Type B pancreatic cell (in vitro differentiated cells): ENCODE data around the gene PLPP3. TPM values are rescaled to one million over a fixed set of nuclear protein-coding genes. Genes with fewer than 3 reads are reported as not detected.

Source experiments
- DNase-seq: peaks from one replicate; pipeline ENCODE4 v3.0.0; 2021; ENCODE audit warnings: mixed read lengths; ENCODE audit not compliant: unreplicated experiment; ENCODE audit errors: extremely low spot score
- H3K27ac Mint-ChIP-seq: 2 replicates; pipeline ENCODE4 v1.8.0; 2021; ENCODE audit warnings: mild to moderate bottlenecking, mixed read lengths
- H3K27me3 Mint-ChIP-seq: 2 replicates; pipeline ENCODE4 v1.8.0; 2021; ENCODE audit warnings: mixed read lengths
- H3K36me3 Mint-ChIP-seq: 2 replicates; pipeline ENCODE4 v1.8.0; 2021; ENCODE audit warnings: mixed read lengths
- H3K4me1 Mint-ChIP-seq: one replicate; pipeline ENCODE4 v1.8.0; 2021; ENCODE audit warnings: mixed read lengths; ENCODE audit not compliant: unreplicated experiment
- H3K4me3 Mint-ChIP-seq: 2 replicates; pipeline ENCODE4 v1.8.0; 2021; ENCODE audit warnings: mild to moderate bottlenecking, mixed read lengths
- H3K9me3 Mint-ChIP-seq: 2 replicates; pipeline ENCODE4 v1.8.0; 2021; ENCODE audit warnings: mixed read lengths
- CTCF ChIP-seq: fragments of 200-600 bp; sonication (generic); conservative IDR thresholded peaks from 2 replicates; pipeline ENCODE4 v1.5.0; 2021; ENCODE audit warnings: antibody characterized with exemption, mild to moderate bottlenecking
- total RNA-seq: library from RNA; stranded (reverse); gene quantifications from 2 replicates; pipeline ENCODE4 v1.2.1, GENCODE V29; 2021; ENCODE audit warnings: low replicate concordance

The PLPP3 gene
- total RNA-seq, 1 donor from 2014 or later = 79.0 TPM

- H3K9me3 Mint-ChIP-seq = no peaks in the 10 kb centered on the region
- no peak overlapping the region for H3K27ac Mint-ChIP-seq
- H3K4me3 Mint-ChIP-seq = no peak overlapping the region
- no peaks in the 10 kb centered on the region for H3K27me3 Mint-ChIP-seq
- peaks cover 24% of the 10 kb centered on the region for H3K36me3 Mint-ChIP-seq
- TF ChIP-seq CTCF = no peak
- H3K4me1 Mint-ChIP-seq = peaks cover 59% of the 10 kb centered on the region
- DNase-seq = no peak
Observed at GRCh38 chr1:56529801-56530200, 49.6 kb downstream of the PLPP3 start.

GRCh38 chr1:56527548-56528302 is 51.6 kb downstream of the PLPP3 start:
- DNase-seq = no peak
- H3K4me3 Mint-ChIP-seq = peak overlapping the region; percentile 61
- H3K27me3 Mint-ChIP-seq = no peaks in the 10 kb centered on the region
- TF ChIP-seq CTCF = no peak
- no peaks in the 10 kb centered on the region for H3K9me3 Mint-ChIP-seq
- peaks cover 51% of the 10 kb centered on the region for H3K4me1 Mint-ChIP-seq
- peaks cover 25% of the 10 kb centered on the region for H3K36me3 Mint-ChIP-seq
- H3K27ac Mint-ChIP-seq = peak overlapping the region; percentile 35

- no peak for DNase-seq
- no peaks in the 10 kb centered on the region for H3K27me3 Mint-ChIP-seq
- no peak for TF ChIP-seq CTCF
- H3K4me3 Mint-ChIP-seq = no peak overlapping the region
- H3K4me1 Mint-ChIP-seq = peaks cover 59% of the 10 kb centered on the region
- H3K9me3 Mint-ChIP-seq = no peaks in the 10 kb centered on the region
- H3K27ac Mint-ChIP-seq = peak overlapping the region; percentile 9
- H3K36me3 Mint-ChIP-seq = peaks cover 33% of the 10 kb centered on the region
Observed at GRCh38 chr1:56526571-56527174, 52.7 kb downstream of the PLPP3 start.

GRCh38 chr1:56525489-56526041 is 53.8 kb downstream of the PLPP3 start:
- H3K36me3 Mint-ChIP-seq = peaks cover 40% of the 10 kb centered on the region
- H3K9me3 Mint-ChIP-seq = no peaks in the 10 kb centered on the region
- no peak for DNase-seq
- no peaks in the 10 kb centered on the region for H3K27me3 Mint-ChIP-seq
- H3K27ac Mint-ChIP-seq = no peak overlapping the region
- peaks cover 66% of the 10 kb centered on the region for H3K4me1 Mint-ChIP-seq
- no peak for TF ChIP-seq CTCF
- H3K4me3 Mint-ChIP-seq = no peak overlapping the region

- TF ChIP-seq CTCF = no peak
- Mint-ChIP-seq H3K9me3 (no peaks in the 10 kb centered on the region), H3K4me1 (peaks cover 62% of the 10 kb centered on the region), H3K36me3 (peaks cover 44% of the 10 kb centered on the region), H3K27me3 (no peaks in the 10 kb centered on the region), H3K4me3 (no peak overlapping the region), H3K27ac (no peak overlapping the region)
- no peak for DNase-seq
Observed at GRCh38 chr1:56524263-56524662, 55.1 kb downstream of the PLPP3 start.
